Fibroblast of skin of left quadriceps (primary cell): Measurements from ENCODE around the gene TTC28.
A peak's percentile ranks its signal among the peaks of the same experiment; 100 is the strongest.

Experiments used
- DNase-seq, 2 experiments: peaks; one replicate each; pipeline ENCODE4 v3.0.0-alpha.2; 2013; ENCODE audit warnings: low read depth in 2 of 2

The TTC28 gene

GRCh38 chr22:28279888-28280287 is 399.8 kb downstream of the TTC28 start:
- peak; percentile 69 to 74 for DNase-seq

GRCh38 chr22:28269277-28269676 is 410.4 kb downstream of the TTC28 start:
- DNase-seq, result no peak

GRCh38 chr22:28268850-28269249 is 410.8 kb downstream of the TTC28 start:
- DNase-seq, result no peak

- no peak for DNase-seq
Measured at GRCh38 chr22:28268171-28268570, 411.5 kb downstream of the TTC28 start.

- no peak for DNase-seq
Measured at GRCh38 chr22:28260619-28261018, 419.0 kb downstream of the TTC28 start.

GRCh38 chr22:28259774-28260312 is 419.8 kb downstream of the TTC28 start:
- no peak for DNase-seq

- no peak for DNase-seq
Measured at GRCh38 chr22:28254396-28254795, 425.2 kb downstream of the TTC28 start.

- no peak for DNase-seq
Measured at GRCh38 chr22:28252539-28252938, 427.1 kb downstream of the TTC28 start.

- no peak for DNase-seq
Measured at GRCh38 chr22:28250036-28250695, 429.5 kb downstream of the TTC28 start.

- DNase-seq, result no peak
Measured at GRCh38 chr22:28249402-28249801, 430.2 kb downstream of the TTC28 start.

GRCh38 chr22:28247667-28248363 is 431.8 kb downstream of the TTC28 start:
- DNase-seq, result no peak

- no peak for DNase-seq
Measured at GRCh38 chr22:28247136-28247535, 432.5 kb downstream of the TTC28 start.

GRCh38 chr22:28246397-28246796 is 433.2 kb downstream of the TTC28 start:
- DNase-seq, result peak; percentile 84 to 87

GRCh38 chr22:28245579-28246224 is 433.9 kb downstream of the TTC28 start:
- no peak for DNase-seq

- no peak for DNase-seq
Measured at GRCh38 chr22:28244757-28245156, 434.9 kb downstream of the TTC28 start.

- no peak for DNase-seq
Measured at GRCh38 chr22:28243539-28243938, 436.1 kb downstream of the TTC28 start.

- DNase-seq, result no peak
Measured at GRCh38 chr22:28241656-28242290, 437.9 kb downstream of the TTC28 start.

- no peak for DNase-seq
Measured at GRCh38 chr22:28239941-28240340, 439.7 kb downstream of the TTC28 start.

- no peak for DNase-seq
Measured at GRCh38 chr22:28237783-28238182, 441.9 kb downstream of the TTC28 start.

GRCh38 chr22:28237112-28237511 is 442.5 kb downstream of the TTC28 start:
- no peak for DNase-seq

- DNase-seq, result no peak
Measured at GRCh38 chr22:28232204-28232603, 447.4 kb downstream of the TTC28 start.

GRCh38 chr22:28231441-28231840 is 448.2 kb downstream of the TTC28 start:
- DNase-seq, result peak; percentile 51 to 66
